HepG2 (cell line): Measurements from ENCODE around the gene C11orf86. TPM values are rescaled to one million over a fixed set of nuclear protein-coding genes. Genes with fewer than 3 reads are reported as not detected.

Source experiments
- AFF4 ChIP-seq: sonication (generic); formaldehyde crosslinking; IDR thresholded peaks from 2 replicates; pipeline ENCODE4 v1.4.0; 2020; ENCODE audit warnings: missing genetic modification reagents
- CREB1 ChIP-seq, 2 experiments: fragments of 450-650 bp in 1 of 2; IDR thresholded peaks; 2 replicates each; pipeline ENCODE4 v1.6.1; 2016 to 2017; ENCODE audit warnings: control low read depth in 1 of 2, mild to moderate bottlenecking in 1 of 2, missing compliant biosample characterization in 1 of 2, missing genetic modification characterization in 1 of 2
- MXI1 ChIP-seq: IDR thresholded peaks from 3 replicates; pipeline ENCODE4 v1.6.1; 2012; ENCODE audit warnings: low read depth, low read length, inconsistent platforms, borderline replicate concordance
- PRDM15 ChIP-seq: sonication (generic); formaldehyde crosslinking; IDR thresholded peaks from 2 replicates; pipeline ENCODE4 v1.4.0; 2020; ENCODE audit warnings: missing genetic modification reagents
- PREB ChIP-seq: sonication (generic); formaldehyde crosslinking; IDR thresholded peaks from 2 replicates; pipeline ENCODE4 v1.4.0; 2020; ENCODE audit warnings: missing genetic modification reagents
- RFXAP ChIP-seq: sonication (generic); formaldehyde crosslinking; IDR thresholded peaks from 2 replicates; pipeline ENCODE4 v1.4.0; 2020; ENCODE audit warnings: missing genetic modification reagents, borderline replicate concordance
- ZBTB46 ChIP-seq: sonication (generic); formaldehyde crosslinking; IDR thresholded peaks from 2 replicates; pipeline ENCODE4 v1.4.0; 2020; ENCODE audit warnings: mild to moderate bottlenecking, missing genetic modification reagents, borderline replicate concordance
- ZFP91 ChIP-seq: sonication (generic); formaldehyde crosslinking; IDR thresholded peaks from 2 replicates; pipeline ENCODE4 v1.9.0; 2022; ENCODE audit warnings: missing genetic modification reagents, mild to moderate bottlenecking, borderline replicate concordance
- ZNF281 ChIP-seq: sonication (generic); formaldehyde crosslinking; IDR thresholded peaks from 2 replicates; pipeline ENCODE4 v1.4.0; 2020; ENCODE audit warnings: missing genetic modification reagents, borderline replicate concordance
- ZNF451 ChIP-seq: sonication (generic); formaldehyde crosslinking; IDR thresholded peaks from 2 replicates; pipeline ENCODE4 v1.5.0; 2020; ENCODE audit warnings: mild to moderate bottlenecking, missing genetic modification reagents
- ZNF569 ChIP-seq: sonication (generic); formaldehyde crosslinking; IDR thresholded peaks from 2 replicates; pipeline ENCODE4 v1.5.0; 2020; ENCODE audit warnings: mild to moderate bottlenecking, missing genetic modification reagents, moderate library complexity, borderline replicate concordance
- ZNF619 ChIP-seq: sonication (generic); formaldehyde crosslinking; IDR thresholded peaks from 2 replicates; pipeline ENCODE4 v1.4.0; 2020; ENCODE audit warnings: mild to moderate bottlenecking, missing genetic modification reagents
- ZNF850 ChIP-seq: sonication (generic); formaldehyde crosslinking; conservative IDR thresholded peaks from 2 replicates; pipeline ENCODE4 v1.9.0; 2021; ENCODE audit warnings: mild to moderate bottlenecking, missing genetic modification reagents
- polyA plus RNA-seq, 8 experiments: library from polyadenylated mRNA; depleted of rRNA in 3 of 8; stranded (reverse) in 7 of 8; unstranded in 1 of 8; fragments of >200 nt; fragmentation: Illumina TruSeq in 4 of 8; extraction: Trizol in 4 of 8; gene quantifications; 2 replicates each; pipeline versions ENCODE4 v1.2.1 to v1.2.3, GENCODE V29; 2011 to 2016; ENCODE audit warnings: low read depth in 4 of 8, missing spikeins in 1 of 8, mixed read lengths in 1 of 8; ENCODE audit not compliant: insufficient read depth in 1 of 8
- total RNA-seq, 5 experiments: library from RNA; depleted of rRNA; stranded (reverse); fragments of >200 nt; fragmentation: Illumina TruSeq; extraction: Trizol; gene quantifications; 2 replicates each; pipeline ENCODE4 v1.2.3, GENCODE V29; 2016; ENCODE audit warnings: low read depth in 1 of 5

Gene C11orf86
- total and polyA plus RNA-seq, 2 of the 13 experiments (the other 11 are each of a cell fraction or from before 2014, with no cell fraction given): 0.11 to 0.18 TPM

- TF ChIP-seq ZFP91: peak; percentile 51
- peak; percentile 51; the same call in 1 of the 2 replicates for TF ChIP-seq ZNF281 (CRISPR knock-in tag)
- no peak for TF ChIP-seq ZBTB46 (CRISPR knock-in tag)
- no peak for TF ChIP-seq ZNF850
- TF ChIP-seq PRDM15 (CRISPR knock-in tag): no peak
- no peak for TF ChIP-seq PREB (CRISPR knock-in tag)
- TF ChIP-seq MXI1: no peak
- no peak for TF ChIP-seq ZNF569 (CRISPR knock-in tag)
- no peak for TF ChIP-seq RFXAP (CRISPR knock-in tag)
- no peak for TF ChIP-seq ZNF451
- TF ChIP-seq AFF4 (CRISPR knock-in tag): no peak
- TF ChIP-seq ZNF619: no peak
- TF ChIP-seq CREB1 (IDR thresholded peaks at IDR 0.05): no peak
- no peak for TF ChIP-seq CREB1 (CRISPR knock-in tag; IDR thresholded peaks at IDR 0.05)
Observed at GRCh38 chr11:66976028-66976467, 944 bp downstream of the C11orf86 start (continued).
